ENCODE data around the gene SLC14A1. TPM values are rescaled to one million over a fixed set of nuclear protein-coding genes. Genes with fewer than 3 reads are reported as not detected.

SLC14A1 gene
- total and polyA plus RNA-seq, 2 of the 13 experiments (the other 11 are each of a cell fraction or from before 2014, with no cell fraction given) = not detected

- no peak for ATAC-seq
- intact Hi-C loops (cut with micrococcal nuclease; ENCODE audit: unreplicated experiment) = no loop called here
- no peak overlapping the region for H3K9ac ChIP-seq (ENCODE audit: insufficient read depth, low read depth, low read length)
- H3K4me3 ChIP-seq (replicated peaks in 1 of 3; ENCODE audit: insufficient read depth in 1 of 3, low read depth in 2 of 3, low read length in 3 of 3) = no peak overlapping the region
- H2AFZ ChIP-seq (ENCODE audit: low read length) = no peak overlapping the region
- no peak for DNase-seq (ENCODE audit: low spot score)
- no peak overlapping the region for H3K4me2 ChIP-seq (ENCODE audit: low read depth, low read length)
- POLR2A ChIA-PET = no interaction called here
- H3K4me1 ChIP-seq (ENCODE audit: insufficient read depth, low read length) = no peaks in the 10 kb centered on the region
- H3K27me3 ChIP-seq (ENCODE audit: control insufficient read depth in 1 of 2, insufficient read depth in 2 of 2, low read length in 2 of 2) = no peaks in the 10 kb centered on the region
- H3K9me3 ChIP-seq (ENCODE audit: low read length) = no peaks in the 10 kb centered on the region
- WGBS (ENCODE audit: low lambda C conversion rate) = 93% methylated on average over 1 of the region's 1 CpG
- H3K36me3 ChIP-seq (replicated peaks in 1 of 2; ENCODE audit: control insufficient read depth in 1 of 2, insufficient read depth in 2 of 2, low read length in 2 of 2) = no peaks in the 10 kb centered on the region
- no peak overlapping the region for H3K27ac ChIP-seq (ENCODE audit: extremely low read length, insufficient read depth, low read length)
- in situ Hi-C loops (cut with HindIII; ENCODE audit: extremely low pct_ligation_motif_present, low pct_unique_long_range_greater_than_20kb) = no loop called here
- CTCF ChIA-PET (ENCODE audit: low intra/inter-chr PET ratio, low total read pairs) = no interaction called here
- H4K20me1 ChIP-seq (ENCODE audit: insufficient read depth, low read length) = no peaks in the 10 kb centered on the region
- BruUV-seq (replicated peaks) = no TSS peak
- FAIRE-seq = no peak
- no peaks in the 10 kb centered on the region for H3K79me2 ChIP-seq (ENCODE audit: insufficient read depth, low read length)
- TF ChIP-seq IKZF4 (CRISPR knock-in tag; IDR thresholded peaks at IDR 0.05; ENCODE audit: borderline replicate concordance, low read depth, not compliant biosample characterization) (no peak), MTA3 (CRISPR knock-in tag; IDR thresholded peaks at IDR 0.05) (no peak), ZNF746 (CRISPR knock-in tag; IDR thresholded peaks at IDR 0.05) (no peak), ZFP82 (CRISPR knock-in tag; IDR thresholded peaks at IDR 0.05; ENCODE audit: borderline replicate concordance) (no peak), HES4 (CRISPR knock-in tag; IDR thresholded peaks at IDR 0.05; ENCODE audit: borderline replicate concordance) (no peak), ZNF468 (CRISPR knock-in tag; IDR thresholded peaks at IDR 0.05) (no peak), PITX1 (CRISPR knock-in tag; IDR thresholded peaks at IDR 0.05) (no peak), ZNF709 (CRISPR knock-in tag; IDR thresholded peaks at IDR 0.05) (no peak), AFF4 (CRISPR knock-in tag; IDR thresholded peaks at IDR 0.05) (no peak), RORA (CRISPR knock-in tag; IDR thresholded peaks at IDR 0.05) (no peak), ZNF546 (CRISPR knock-in tag; conservative IDR thresholded peaks at IDR 0.05) (no peak), ZSCAN20 (CRISPR knock-in tag; IDR thresholded peaks at IDR 0.05; ENCODE audit: borderline replicate concordance) (no peak), CSRNP1 (CRISPR knock-in tag; IDR thresholded peaks at IDR 0.05) (no peak), GPBP1L1 (CRISPR knock-in tag; IDR thresholded peaks at IDR 0.05) (no peak), BCL6 (CRISPR knock-in tag; IDR thresholded peaks at IDR 0.05) (no peak)
- TF ChIP-seq, protein P1, sequence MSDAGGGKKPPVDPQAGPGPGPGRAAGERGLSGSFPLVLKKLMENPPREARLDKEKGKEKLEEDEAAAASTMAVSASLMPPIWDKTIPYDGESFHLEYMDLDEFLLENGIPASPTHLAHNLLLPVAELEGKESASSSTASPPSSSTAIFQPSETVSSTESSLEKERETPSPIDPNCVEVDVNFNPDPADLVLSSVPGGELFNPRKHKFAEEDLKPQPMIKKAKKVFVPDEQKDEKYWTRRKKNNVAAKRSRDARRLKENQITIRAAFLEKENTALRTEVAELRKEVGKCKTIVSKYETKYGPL (CRISPR knock-in tag; IDR thresholded peaks at IDR 0.05) = no peak
Measured at GRCh38 chr18:45787346-45787745, 63.4 kb downstream of the SLC14A1 start.

Data from HepG2 (cell line).